ENCODE data around the gene PEMT.
"Not testable (repeated sequence)": the region's sequence is repeated elsewhere in the genome, so short reads cannot be mapped to it uniquely, and the experiment has no call there.

Gene PEMT

GRCh38 chr17:17498606-17499301 lies 92.8 kb downstream of the PEMT start:
- no peak for DNase-seq

GRCh38 chr17:17497845-17498520 lies 93.5 kb downstream of the PEMT start:
- no peak for DNase-seq

GRCh38 chr17:17497065-17497844 lies 94.3 kb downstream of the PEMT start:
- DNase-seq = no peak

- peak; percentile 23 for DNase-seq
Measured at GRCh38 chr17:17496189-17497064, 95.1 kb downstream of the PEMT start, which contains the start of gene RASD1. RASD1 (minus strand) TSS chr17:17496395; CDS start chr17:17496181, 214 bp downstream.

GRCh38 chr17:17495536-17496188 lies 95.8 kb downstream of the PEMT start:
- no peak for DNase-seq

GRCh38 chr17:17494870-17495535 lies 96.5 kb downstream of the PEMT start:
- peak; percentile 28 for DNase-seq

- DNase-seq = no peak
Measured at GRCh38 chr17:17494499-17494869, 97.0 kb downstream of the PEMT start.

- DNase-seq = no peak
Measured at GRCh38 chr17:17493986-17494466, 97.5 kb downstream of the PEMT start.

GRCh38 chr17:17493249-17493985 lies 98.1 kb downstream of the PEMT start:
- no peak for DNase-seq

GRCh38 chr17:17492571-17492970 lies 98.9 kb downstream of the PEMT start:
- no peak for DNase-seq

GRCh38 chr17:17492085-17492484 lies 99.4 kb downstream of the PEMT start:
- DNase-seq = no peak

- DNase-seq = no peak
Measured at GRCh38 chr17:17491546-17491988, 99.9 kb downstream of the PEMT start.

- no peak for DNase-seq
Measured at GRCh38 chr17:17491031-17491471, 100.5 kb downstream of the PEMT start.

- DNase-seq = no peak
Measured at GRCh38 chr17:17487998-17488397, 103.5 kb downstream of the PEMT start.

GRCh38 chr17:17486416-17486815 lies 105.1 kb downstream of the PEMT start:
- DNase-seq = not testable (repeated sequence)

- no peak for DNase-seq
Measured at GRCh38 chr17:17485420-17485819, 106.1 kb downstream of the PEMT start.

GRCh38 chr17:17484451-17484899 lies 107.0 kb downstream of the PEMT start:
- no peak for DNase-seq

- no peak for DNase-seq
Measured at GRCh38 chr17:17481860-17482259, 109.6 kb downstream of the PEMT start.

GRCh38 chr17:17480593-17481148 lies 110.8 kb downstream of the PEMT start:
- DNase-seq = no peak

GRCh38 chr17:17479209-17479608 lies 112.3 kb downstream of the PEMT start:
- DNase-seq = no peak

Measured in NCI-H2029 (cell line).